NCI-H2107 (cell line): Measurements from ENCODE around the gene NUDT13.
"Not testable (repeated sequence)": the region's sequence is repeated elsewhere in the genome, so short reads cannot be mapped to it uniquely, and the experiment has no call there.

Experiments used
- DNase-seq: peaks from one replicate; lab custom pipeline; 2025; lab: John Stamatoyannopoulos, UW

Gene NUDT13

DNA sequence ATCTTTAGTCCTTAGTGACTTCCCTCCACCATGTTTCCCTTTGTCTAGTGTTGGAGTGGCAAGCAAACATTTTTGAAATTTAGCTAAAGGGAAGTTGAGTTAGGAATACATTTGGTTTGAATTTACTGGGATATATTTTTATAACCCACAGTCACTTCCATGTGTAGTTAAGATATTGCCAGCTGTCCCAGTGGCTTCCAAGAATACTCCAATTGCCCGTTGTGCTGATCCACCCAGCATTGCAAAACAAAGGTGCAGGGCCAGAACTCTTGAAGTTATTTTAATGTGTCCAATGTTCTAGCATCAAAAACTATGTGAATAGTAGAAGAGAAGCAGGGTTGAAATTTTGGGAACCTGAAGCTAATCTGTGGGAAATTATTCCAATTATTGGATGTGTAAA lies 11.1 kb upstream of the NUDT13 start:
- DNase-seq, result no peak

GRCh38 chr10:73106301-73106700 lies 4.0 kb upstream of the NUDT13 start:
- no peak for DNase-seq

- not testable (repeated sequence) for DNase-seq
These were observed 1.0 kb upstream of the NUDT13 start for GRCh38 chr10:73109248-73109652.

- not testable (repeated sequence) for DNase-seq
These were observed 1.8 kb downstream of the NUDT13 start for GRCh38 chr10:73112032-73112431.

GRCh38 chr10:73113551-73113950 lies 3.3 kb downstream of the NUDT13 start:
- no peak for DNase-seq

- DNase-seq, result no peak
These were observed 5.8 kb downstream of the NUDT13 start for GRCh38 chr10:73116017-73116416.

DNA sequence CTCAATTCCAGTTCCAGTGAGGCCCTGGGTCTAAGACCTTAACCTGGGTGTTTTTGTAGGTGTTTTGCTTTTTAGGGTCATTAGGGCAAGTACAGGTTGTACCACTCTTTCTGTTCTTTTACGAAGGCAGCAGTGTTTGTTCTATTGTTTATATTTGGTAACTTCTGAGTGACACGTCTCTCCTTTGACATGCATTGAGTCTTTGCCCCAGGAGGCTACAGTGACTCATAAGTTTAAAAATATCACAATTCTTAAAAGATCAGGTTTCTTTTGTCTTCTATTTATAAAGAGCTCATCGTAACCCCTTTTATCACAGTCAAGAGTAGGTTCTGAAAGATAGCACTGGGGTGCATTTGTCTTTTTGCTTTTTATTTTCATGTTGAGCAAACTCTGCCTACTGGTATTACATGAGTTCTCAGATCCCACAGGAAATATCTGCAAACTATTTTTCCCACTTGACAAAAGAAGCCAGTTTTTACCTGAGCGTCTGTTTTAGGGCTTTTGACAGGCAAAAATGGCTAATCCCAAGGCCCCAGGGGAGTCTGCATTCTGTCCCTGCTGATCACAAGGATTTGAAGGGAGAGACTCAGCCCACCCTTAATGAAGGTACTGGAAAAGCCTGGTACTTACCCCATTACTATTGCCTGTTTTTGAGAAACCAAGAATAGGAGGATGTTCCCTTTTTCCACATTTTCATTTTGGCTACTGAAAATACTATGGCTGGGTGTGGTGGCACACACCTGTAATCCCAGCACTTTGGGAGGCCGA lies 7.9 kb downstream of the NUDT13 start:
- no peak for DNase-seq

DNA sequence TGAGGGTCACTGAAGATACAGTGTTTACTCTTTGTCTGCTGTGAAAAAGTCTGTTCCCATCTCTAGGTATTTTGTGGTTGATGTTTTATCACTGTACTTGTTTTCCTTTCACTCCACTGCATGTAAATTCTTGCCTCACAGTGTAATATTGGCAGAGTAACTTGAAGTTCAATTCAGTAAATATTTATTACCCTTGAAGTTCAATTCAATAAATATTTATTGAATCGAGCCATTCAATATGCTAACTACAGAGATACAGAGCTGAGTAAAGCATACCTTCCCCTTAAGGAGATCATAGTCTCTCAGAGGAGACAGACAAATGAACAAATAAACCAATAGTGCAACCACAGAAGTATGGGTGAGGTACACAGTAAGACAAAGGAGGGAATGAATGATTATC lies 9.2 kb downstream of the NUDT13 start:
- no peak for DNase-seq

DNA sequence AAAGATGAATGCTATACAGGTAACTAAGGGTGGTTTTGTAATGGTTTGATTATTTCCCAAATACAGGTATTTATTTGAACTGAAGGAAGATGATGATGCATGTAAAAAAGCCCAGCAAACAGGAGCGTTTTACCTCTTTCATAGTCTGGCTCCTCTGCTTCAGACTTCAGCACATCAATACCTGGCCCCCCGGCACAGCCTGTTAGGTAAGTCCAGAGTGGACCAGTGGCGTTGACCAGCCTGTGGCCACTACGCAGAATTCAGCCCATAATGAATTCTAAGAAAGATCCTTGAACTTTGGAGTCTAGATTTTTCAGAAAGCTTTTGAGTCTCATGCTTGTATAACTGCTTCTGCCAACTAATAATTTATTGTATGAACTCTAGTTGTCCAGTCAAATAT lies 9.7 kb downstream of the NUDT13 start:
- no peak for DNase-seq

GRCh38 chr10:73126343-73126742 lies 16.1 kb downstream of the NUDT13 start:
- DNase-seq, result no peak

GRCh38 chr10:73131301-73131700 lies 21.0 kb downstream of the NUDT13 start:
- DNase-seq, result no peak

DNA sequence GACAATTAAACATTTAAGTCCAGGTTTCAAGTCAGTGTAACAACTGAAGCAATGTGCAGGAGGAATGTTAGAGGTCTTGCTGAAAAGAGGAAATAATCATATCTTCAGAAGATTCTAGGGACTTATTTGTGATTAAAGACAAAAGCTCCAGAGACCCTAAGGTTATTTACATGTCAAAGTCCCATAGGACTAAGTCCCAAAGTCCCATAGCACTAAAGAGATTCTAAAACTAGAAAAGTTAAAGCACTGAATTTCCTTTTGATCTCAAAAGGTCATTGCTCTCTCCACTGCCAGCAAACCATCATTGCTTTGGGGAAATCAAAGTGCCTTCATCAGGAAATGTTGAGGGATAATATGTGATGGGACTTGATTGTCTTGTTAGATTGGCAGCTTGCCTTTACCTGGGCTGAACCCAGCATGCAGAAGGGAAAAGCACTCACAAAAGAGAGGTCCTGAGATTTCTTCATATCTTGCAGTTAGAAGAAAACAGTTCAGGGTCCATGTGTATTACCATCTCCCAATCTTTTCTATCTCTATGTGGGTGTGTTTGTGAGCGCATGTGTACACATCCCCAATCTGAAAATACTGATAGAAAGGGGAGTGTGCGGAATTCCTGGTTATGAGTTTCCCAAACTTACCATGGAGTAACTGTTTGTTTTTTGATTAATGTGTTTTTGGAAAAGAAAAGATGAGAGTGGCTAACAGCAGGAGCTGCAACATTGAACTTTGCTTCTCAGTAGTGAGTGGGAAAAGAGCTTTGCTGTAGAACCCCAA lies 21.8 kb downstream of the NUDT13 start:
- no peak for DNase-seq

DNA sequence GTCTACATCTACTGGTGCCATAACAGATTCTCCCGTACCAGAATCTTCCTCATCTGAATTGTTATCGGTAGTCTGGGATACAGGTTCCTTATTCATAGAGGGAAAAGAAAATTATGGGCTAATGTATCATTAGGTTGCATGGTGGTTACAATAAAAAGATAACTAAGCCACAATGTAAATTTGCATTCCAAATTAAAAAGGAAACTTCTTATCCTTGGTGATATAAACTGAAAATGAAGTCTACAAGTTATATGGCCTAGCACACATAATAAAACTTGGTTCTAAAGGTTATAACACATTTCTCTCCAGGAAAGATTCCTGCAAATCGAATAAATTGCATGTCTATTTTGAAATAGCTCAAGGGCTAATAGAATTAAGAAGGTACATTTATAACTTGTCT lies 24.5 kb downstream of the NUDT13 start:
- DNase-seq, result no peak

DNA sequence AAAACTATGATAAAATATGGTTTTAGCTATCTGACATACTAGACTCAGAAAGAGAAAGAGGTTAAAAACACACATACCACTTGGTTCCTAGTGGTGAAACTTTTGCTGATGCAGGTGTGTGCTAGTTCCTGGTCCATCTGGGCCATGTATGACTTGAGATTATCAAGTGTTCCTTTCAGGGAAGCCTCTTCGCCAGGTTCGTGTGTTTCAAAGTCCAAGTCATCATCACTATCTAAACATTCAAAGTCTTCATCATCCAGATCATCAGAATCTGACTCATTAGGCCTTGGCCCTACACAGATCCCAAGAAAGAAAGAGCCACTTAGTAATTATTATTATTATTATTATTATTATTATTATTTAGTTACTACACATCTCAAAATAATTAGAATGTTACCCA lies 26.4 kb downstream of the NUDT13 start:
- no peak for DNase-seq

DNA sequence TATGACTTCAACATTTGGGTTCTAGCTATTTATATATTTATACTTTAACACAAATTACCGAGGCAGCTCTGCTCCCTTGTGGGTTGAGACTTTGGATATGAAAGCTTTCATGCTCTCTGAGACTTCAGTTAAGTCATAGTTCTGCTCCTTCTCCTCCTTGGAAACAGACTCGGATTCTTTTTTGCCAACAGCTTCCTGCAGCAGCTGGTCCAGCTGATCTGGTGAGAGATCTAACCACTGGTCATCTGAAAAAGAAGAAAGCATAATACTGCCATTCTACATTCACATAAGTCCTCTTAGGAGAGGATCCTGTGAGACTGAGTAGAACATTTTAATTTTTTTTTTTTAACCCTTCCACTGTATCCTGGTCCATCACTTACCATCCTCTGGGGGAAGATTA lies 29.0 kb downstream of the NUDT13 start:
- no peak for DNase-seq

DNA sequence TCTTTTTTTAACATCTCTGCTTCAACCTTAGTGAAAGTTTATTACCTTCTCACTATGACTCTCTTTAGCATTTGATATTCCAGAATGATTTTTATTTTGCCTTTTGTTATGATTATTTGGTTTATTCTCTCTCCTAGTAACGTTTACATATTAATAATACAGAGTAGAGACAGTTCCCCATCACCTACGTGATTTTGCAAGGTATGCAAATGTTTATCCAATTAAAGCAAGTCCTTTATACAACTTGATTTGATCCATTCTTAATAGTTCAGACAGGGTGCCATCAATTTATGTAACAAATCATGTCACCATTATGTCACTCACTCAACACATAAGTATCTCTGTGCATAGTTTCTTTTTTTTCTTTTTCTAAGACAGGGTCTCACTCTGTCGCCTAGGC lies 31.3 kb downstream of the NUDT13 start:
- no peak for DNase-seq

- not testable (repeated sequence) for DNase-seq
These were observed 40.6 kb downstream of the NUDT13 start for GRCh38 chr10:73150633-73151413.

DNA sequence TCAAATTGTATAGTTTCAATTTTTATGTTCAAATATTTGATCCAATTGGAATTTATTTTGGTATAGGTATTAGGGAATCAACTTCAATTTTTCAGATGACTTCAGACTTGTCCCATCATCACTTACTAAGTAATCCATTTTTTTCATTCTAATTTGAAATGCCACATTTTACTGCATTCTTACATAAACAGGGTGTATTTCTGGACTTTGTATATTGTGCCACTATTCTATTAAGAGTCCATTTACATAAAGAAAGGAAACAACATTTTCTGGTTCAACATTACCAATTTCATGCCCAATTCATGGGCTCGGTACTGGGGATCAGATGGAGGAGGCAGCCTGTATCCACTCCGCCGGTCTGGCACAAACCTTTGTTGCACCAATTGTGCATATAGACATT lies 41.8 kb downstream of the NUDT13 start:
- DNase-seq, result no peak

DNA sequence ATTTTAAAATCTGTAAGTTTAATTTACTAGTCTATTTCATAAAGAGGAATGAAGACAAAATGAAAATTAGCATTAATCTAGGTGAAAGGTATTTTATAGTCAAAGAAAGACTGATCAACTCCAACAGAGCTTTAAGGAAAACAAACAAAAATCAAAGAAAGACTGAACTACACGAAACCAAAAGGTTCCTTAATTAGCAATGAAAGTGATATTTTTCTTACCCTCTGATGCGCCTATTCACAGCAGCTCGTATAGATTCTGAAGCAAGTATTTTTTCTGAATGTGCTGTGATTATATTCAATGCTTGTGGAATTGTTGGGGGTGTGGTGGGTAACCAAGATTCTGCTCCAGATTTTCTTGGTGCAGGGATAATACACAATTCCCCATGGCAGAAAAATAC lies 45.8 kb downstream of the NUDT13 start:
- no peak for DNase-seq

GRCh38 chr10:73159038-73159648 lies 48.9 kb downstream of the NUDT13 start:
- no peak for DNase-seq

- DNase-seq, result no peak
These were observed 50.8 kb downstream of the NUDT13 start for GRCh38 chr10:73161079-73161478.

GRCh38 chr10:73161662-73162061 lies 51.4 kb downstream of the NUDT13 start:
- no peak for DNase-seq
